GM23338 (cell line): ENCODE measurements around the gene TIMM9. TPM values are rescaled to one million over a fixed set of nuclear protein-coding genes. Genes with fewer than 3 reads are reported as not detected.

Experiments
- ATAC-seq: fragments of 200-7000 bp; cut with Tn5 transposase; 3 replicates; pipeline ENCODE4 v1.9.1; 2020
- DNase-seq: peaks from one replicate; pipeline ENCODE4 v3.0.0-alpha.2; 2015; ENCODE audit warnings: low spot score
- H2AFZ ChIP-seq: fragments of 200-600 bp; sonication (generic); 2 replicates; pipeline ENCODE4 v1.8.0; 2016; ENCODE audit warnings: antibody characterized with exemption, mild to moderate bottlenecking, moderate library complexity
- H3F3A ChIP-seq: fragments of 200-600 bp; sonication (generic); replicated peaks from 2 replicates; pipeline ENCODE4 v1.8.0; 2017; ENCODE audit warnings: antibody characterized with exemption, mixed run types, low read depth
- H3K27ac ChIP-seq: fragments of 200-600 bp; sonication (generic); 2 replicates; pipeline ENCODE4 v1.6.1; 2016; ENCODE audit warnings: low read depth
- H3K27me3 ChIP-seq: fragments of 200-600 bp; sonication (generic); 2 replicates; pipeline ENCODE4 v1.8.0; 2016; ENCODE audit warnings: mild to moderate bottlenecking, mixed run types, moderate library complexity; ENCODE audit not compliant: insufficient read depth
- H3K36me3 ChIP-seq: fragments of 200-600 bp; sonication (generic); 2 replicates; pipeline ENCODE4 v1.8.0; 2016; ENCODE audit warnings: mild to moderate bottlenecking; ENCODE audit not compliant: insufficient read depth
- H3K4me1 ChIP-seq: fragments of 200-600 bp; sonication (generic); 2 replicates; pipeline ENCODE4 v1.8.0; 2016; ENCODE audit warnings: mild to moderate bottlenecking, moderate library complexity; ENCODE audit not compliant: insufficient read depth
- H3K4me2 ChIP-seq: fragments of 200-600 bp; sonication (generic); 2 replicates; pipeline ENCODE4 v1.7.1; 2017; ENCODE audit warnings: mixed run types
- H3K4me3 ChIP-seq: fragments of 200-600 bp; sonication (generic); 2 replicates; pipeline ENCODE4 v1.6.1; 2016; ENCODE audit warnings: mixed run types
- H3K79me2 ChIP-seq: fragments of 200-600 bp; sonication (generic); replicated peaks from 2 replicates; pipeline ENCODE4 v1.8.0; 2017; ENCODE audit warnings: mild to moderate bottlenecking; ENCODE audit not compliant: insufficient read depth
- H3K9me2 ChIP-seq: fragments of 200-600 bp; sonication (generic); 2 replicates; pipeline ENCODE4 v1.8.0; 2017; ENCODE audit not compliant: insufficient read depth
- H4K20me1 ChIP-seq: fragments of 200-600 bp; sonication (generic); replicated peaks from 2 replicates; pipeline ENCODE4 v1.8.0; 2017; ENCODE audit warnings: mild to moderate bottlenecking; ENCODE audit not compliant: insufficient read depth
- H3K27ac Mint-ChIP-seq: 2 replicates; pipeline ENCODE4 v1.8.0; 2020; ENCODE audit warnings: inconsistent platforms, mild to moderate bottlenecking, moderate library complexity, mixed read lengths
- H3K27me3 Mint-ChIP-seq: 3 replicates; pipeline ENCODE4 v1.8.0; 2022; ENCODE audit warnings: low read depth, mild to moderate bottlenecking, moderate library complexity, mixed read lengths, inconsistent platforms; ENCODE audit not compliant: insufficient read depth, poor library complexity
- H3K36me3 Mint-ChIP-seq: 3 replicates; pipeline ENCODE4 v1.8.0; 2021; ENCODE audit warnings: low read depth, mild to moderate bottlenecking, inconsistent platforms, moderate library complexity, mixed read lengths
- H3K4me1 Mint-ChIP-seq: 3 replicates; pipeline ENCODE4 v1.8.0; 2020; ENCODE audit warnings: mild to moderate bottlenecking, inconsistent platforms, mixed read lengths
- H3K4me3 Mint-ChIP-seq: 3 replicates; pipeline ENCODE4 v1.8.0; 2021; ENCODE audit warnings: moderate library complexity, mild to moderate bottlenecking, inconsistent platforms, mixed read lengths
- H3K9me3 Mint-ChIP-seq: 3 replicates; pipeline ENCODE4 v1.8.0; 2020; ENCODE audit warnings: moderate library complexity, mild to moderate bottlenecking, inconsistent platforms, mixed read lengths
- CREB1 ChIP-seq: fragments of 250-450 bp; sonication (Bioruptor Pico); IDR thresholded peaks from 2 replicates; pipeline ENCODE4 v1.5.0; 2020; ENCODE audit warnings: low read depth, mild to moderate bottlenecking, moderate library complexity
- CTCF ChIP-seq, 2 experiments: fragments of 200-600 bp in 1 of 2; sonication (generic) in 1 of 2; conservative IDR thresholded peaks; 2 replicates each; pipeline versions ENCODE4 v1.5.1 to v1.6.1; 2016 to 2017; ENCODE audit warnings: antibody characterized with exemption in 2 of 2, low read depth in 2 of 2, mild to moderate bottlenecking in 2 of 2, moderate library complexity in 1 of 2
- EZH2 ChIP-seq: fragments of 200-600 bp; sonication (generic); IDR thresholded peaks from one replicate; pipeline ENCODE4 v1.8.0; 2017; ENCODE audit warnings: antibody characterized with exemption, mild to moderate bottlenecking, low read depth; ENCODE audit not compliant: unreplicated experiment
- JUNB ChIP-seq: IDR thresholded peaks from one replicate; pipeline ENCODE4 v1.6.1; 2016; ENCODE audit warnings: antibody characterized with exemption; ENCODE audit not compliant: unreplicated experiment
- NANOG ChIP-seq: IDR thresholded peaks from 2 replicates; pipeline ENCODE4 v1.6.1; 2016; ENCODE audit warnings: antibody characterized with exemption, borderline replicate concordance
- STAT1 ChIP-seq: IDR thresholded peaks from one replicate; pipeline ENCODE4 v1.6.1; 2016; ENCODE audit warnings: antibody characterized with exemption; ENCODE audit not compliant: unreplicated experiment
- ZNF331 ChIP-seq: fragments of 250-450 bp; sonication (Bioruptor Pico); IDR thresholded peaks from 2 replicates; pipeline ENCODE4 v1.5.0; 2020; ENCODE audit warnings: low read depth, mild to moderate bottlenecking, moderate library complexity
- ZNF462 ChIP-seq: fragments of 250-450 bp; sonication (Bioruptor Pico); IDR thresholded peaks from 2 replicates; pipeline ENCODE4 v1.5.0; 2020; ENCODE audit warnings: mild to moderate bottlenecking, moderate library complexity
- polyA plus RNA-seq: library from polyadenylated mRNA; unstranded; fragments of >200 nt; fragmentation: Nextera tagmentation; extraction: Ambion mirVana; gene quantifications from 2 replicates; pipeline ENCODE4 v1.2.1, GENCODE V29; 2016
- total RNA-seq: library from RNA; depleted of rRNA; stranded (reverse); fragments of >200 nt; shearing (Covaris generic); gene quantifications from 2 replicates; pipeline ENCODE4 v1.2.3, GENCODE V29; 2014

Gene TIMM9
- total and polyA plus RNA-seq, 2 experiments from 2014 or later = 40.3 to 146 TPM

GRCh38 chr14:58463147-58463546 is 35.8 kb upstream of the TIMM9 start:
- Histone ChIP-seq H3K27ac (no peak overlapping the region), H3K4me1 (no peaks in the 10 kb centered on the region), H3K4me3 (no peak overlapping the region), H3K9me2 (no peaks in the 10 kb centered on the region), H2AFZ (no peak overlapping the region), H3K36me3 (peaks cover 3% of the 10 kb centered on the region; the same call in 1 of the 2 replicates), H3K27me3 (no peaks in the 10 kb centered on the region), H4K20me1 (no peaks in the 10 kb centered on the region), H3K79me2 (no peaks in the 10 kb centered on the region), H3F3A (no peaks in the 10 kb centered on the region), H3K4me2 (no peak overlapping the region)
- Mint-ChIP-seq H3K36me3 (peaks cover 15% of the 10 kb centered on the region; the same call in 2 of the 3 replicates), H3K4me3 (no peak overlapping the region), H3K27ac (no peak overlapping the region), H3K9me3 (no peaks in the 10 kb centered on the region), H3K27me3 (peaks cover 3% of the 10 kb centered on the region), H3K4me1 (no peaks in the 10 kb centered on the region)
- DNase-seq (no peak), ATAC-seq (no peak)
- TF ChIP-seq STAT1 = no peak
- no peak for TF ChIP-seq EZH2
- no peak for TF ChIP-seq JUNB
- TF ChIP-seq CTCF (conservative IDR thresholded peaks at IDR 0.05; ENCODE audit: low read depth in 2 of 2) = no peak
- TF ChIP-seq ZNF462 (CRISPR knock-in tag) = no peak
- no peak for TF ChIP-seq NANOG
- no peak for TF ChIP-seq CREB1 (CRISPR knock-in tag)
- no peak for TF ChIP-seq ZNF331 (CRISPR knock-in tag)
